PC-3 (cell line): Measurements from ENCODE around the gene SGMS1.

Experiments used
- CTCF ChIP-seq: fragments of 300-600 bp; sonication (generic); conservative IDR thresholded peaks from 2 replicates; pipeline ENCODE4 v1.5.1; 2017; ENCODE audit warnings: antibody characterized with exemption, low read depth, mild to moderate bottlenecking, low read length
- EZH2 ChIP-seq: fragments of 300-600 bp; sonication (generic); IDR thresholded peaks from one replicate; pipeline ENCODE4 v1.6.1; 2017; ENCODE audit warnings: antibody characterized with exemption, mild to moderate bottlenecking, low read length; ENCODE audit not compliant: unreplicated experiment

GRCh38 chr10:50515420-50515819, 108.3 kb downstream of the SGMS1 start:
- no peak for TF ChIP-seq EZH2
- no peak for TF ChIP-seq CTCF
